ENCODE results near the gene TMEM255B.
"Not testable (repeated sequence)": the region's sequence is repeated elsewhere in the genome, so short reads cannot be mapped to it uniquely, and the experiment has no call there.

Gene TMEM255B

GRCh38 chr13:113831061-113831460, 72.0 kb downstream of the TMEM255B start:
- no peak overlapping the region for H3K4me3 ChIP-seq (ENCODE audit: low read depth, low read length)
- TF ChIP-seq CTCF (IDR thresholded peaks at IDR 0.05; ENCODE audit: borderline replicate concordance, insufficient read depth, low read depth, low read length), result no peak

- no peak overlapping the region for H3K4me3 ChIP-seq (ENCODE audit: low read depth, low read length)
- no peak for TF ChIP-seq CTCF (IDR thresholded peaks at IDR 0.05; ENCODE audit: borderline replicate concordance, insufficient read depth, low read depth, low read length)
Measured at GRCh38 chr13:113832205-113832604, 73.2 kb downstream of the TMEM255B start.

GRCh38 chr13:113832631-113833030, 73.6 kb downstream of the TMEM255B start:
- H3K4me3 ChIP-seq (ENCODE audit: low read depth, low read length), result no peak overlapping the region
- TF ChIP-seq CTCF (IDR thresholded peaks at IDR 0.05; ENCODE audit: borderline replicate concordance, insufficient read depth, low read depth, low read length), result no peak

- no peak for TF ChIP-seq CTCF (IDR thresholded peaks at IDR 0.05; ENCODE audit: borderline replicate concordance, insufficient read depth, low read depth, low read length)
- no peak overlapping the region for H3K4me3 ChIP-seq (ENCODE audit: low read depth, low read length)
Measured at GRCh38 chr13:113833111-113833830, 74.2 kb downstream of the TMEM255B start.

- H3K4me3 ChIP-seq (ENCODE audit: low read depth, low read length), result not testable (repeated sequence)
Measured at GRCh38 chr13:113834006-113834405, 75.0 kb downstream of the TMEM255B start.

GRCh38 chr13:113834496-113835200, 75.6 kb downstream of the TMEM255B start:
- TF ChIP-seq CTCF (IDR thresholded peaks at IDR 0.05; ENCODE audit: borderline replicate concordance, insufficient read depth, low read depth, low read length), result no peak
- no peak overlapping the region for H3K4me3 ChIP-seq (ENCODE audit: low read depth, low read length)

- no peak for TF ChIP-seq CTCF (IDR thresholded peaks at IDR 0.05; ENCODE audit: borderline replicate concordance, insufficient read depth, low read depth, low read length)
- no peak overlapping the region for H3K4me3 ChIP-seq (ENCODE audit: low read depth, low read length)
Measured at GRCh38 chr13:113835461-113836270, 76.6 kb downstream of the TMEM255B start.
